ENCODE results near the gene TMEM178A. TPM values are rescaled to one million over a fixed set of nuclear protein-coding genes. Genes with fewer than 3 reads are reported as not detected.

Gene TMEM178A
- total RNA-seq, 1 donor from 2014 or later, result 9.3 TPM

GRCh38 chr2:39631256-39631655 is 34.5 kb upstream of the TMEM178A start:
- Mint-ChIP-seq H3K4me3 (no peak overlapping the region), H3K4me1 (ENCODE audit: unreplicated experiment) (no peaks in the 10 kb centered on the region), H3K27ac (no peak overlapping the region), H3K9me3 (no peaks in the 10 kb centered on the region), H3K27me3 (no peaks in the 10 kb centered on the region), H3K36me3 (no peaks in the 10 kb centered on the region)
- no peak for DNase-seq (ENCODE audit: extremely low spot score, unreplicated experiment)
- no peak for TF ChIP-seq CTCF (conservative IDR thresholded peaks at IDR 0.05)

- Mint-ChIP-seq H3K27ac (no peak overlapping the region), H3K4me1 (ENCODE audit: unreplicated experiment) (no peaks in the 10 kb centered on the region), H3K4me3 (no peak overlapping the region), H3K9me3 (no peaks in the 10 kb centered on the region), H3K36me3 (no peaks in the 10 kb centered on the region), H3K27me3 (no peaks in the 10 kb centered on the region)
- no peak for DNase-seq (ENCODE audit: extremely low spot score, unreplicated experiment)
- TF ChIP-seq CTCF (conservative IDR thresholded peaks at IDR 0.05), result no peak
These were observed 34.0 kb upstream of the TMEM178A start for GRCh38 chr2:39631718-39632117.

GRCh38 chr2:39632876-39633275 is 32.8 kb upstream of the TMEM178A start:
- H3K4me1 Mint-ChIP-seq (ENCODE audit: unreplicated experiment), result no peaks in the 10 kb centered on the region
- H3K27me3 Mint-ChIP-seq, result no peaks in the 10 kb centered on the region
- TF ChIP-seq CTCF (conservative IDR thresholded peaks at IDR 0.05), result no peak
- no peak overlapping the region for H3K4me3 Mint-ChIP-seq
- no peak for DNase-seq (ENCODE audit: extremely low spot score, unreplicated experiment)
- no peaks in the 10 kb centered on the region for H3K36me3 Mint-ChIP-seq
- H3K27ac Mint-ChIP-seq, result no peak overlapping the region
- H3K9me3 Mint-ChIP-seq, result no peaks in the 10 kb centered on the region

- no peak for DNase-seq (ENCODE audit: extremely low spot score, unreplicated experiment)
- TF ChIP-seq CTCF (conservative IDR thresholded peaks at IDR 0.05), result no peak
- no peak overlapping the region for H3K4me3 Mint-ChIP-seq
- peaks cover 2% of the 10 kb centered on the region for H3K27me3 Mint-ChIP-seq
- H3K4me1 Mint-ChIP-seq (ENCODE audit: unreplicated experiment), result no peaks in the 10 kb centered on the region
- no peaks in the 10 kb centered on the region for H3K36me3 Mint-ChIP-seq
- H3K27ac Mint-ChIP-seq, result no peak overlapping the region
- no peaks in the 10 kb centered on the region for H3K9me3 Mint-ChIP-seq
These were observed 29.4 kb upstream of the TMEM178A start for GRCh38 chr2:39636306-39636705.

- no peak for DNase-seq (ENCODE audit: extremely low spot score, unreplicated experiment)
- no peaks in the 10 kb centered on the region for H3K9me3 Mint-ChIP-seq
- H3K36me3 Mint-ChIP-seq, result no peaks in the 10 kb centered on the region
- H3K4me3 Mint-ChIP-seq, result no peak overlapping the region
- H3K27me3 Mint-ChIP-seq, result peaks cover 2% of the 10 kb centered on the region
- peaks cover 12% of the 10 kb centered on the region for H3K4me1 Mint-ChIP-seq (ENCODE audit: unreplicated experiment)
- no peak for TF ChIP-seq CTCF (conservative IDR thresholded peaks at IDR 0.05)
- H3K27ac Mint-ChIP-seq, result no peak overlapping the region
These were observed 27.1 kb upstream of the TMEM178A start for GRCh38 chr2:39638581-39638980.

- Mint-ChIP-seq H3K36me3 (no peaks in the 10 kb centered on the region), H3K4me3 (no peak overlapping the region), H3K9me3 (no peaks in the 10 kb centered on the region), H3K27me3 (peaks cover 2% of the 10 kb centered on the region), H3K27ac (no peak overlapping the region), H3K4me1 (ENCODE audit: unreplicated experiment) (peaks cover 12% of the 10 kb centered on the region)
- no peak for DNase-seq (ENCODE audit: extremely low spot score, unreplicated experiment)
- no peak for TF ChIP-seq CTCF (conservative IDR thresholded peaks at IDR 0.05)
These were observed 25.6 kb upstream of the TMEM178A start for GRCh38 chr2:39640107-39640506.
